AG04450 (cell line): ENCODE results near the gene ERP44. TPM values are rescaled to one million over a fixed set of nuclear protein-coding genes. Genes with fewer than 3 reads are reported as not detected.

Experiments
- CTCF ChIA-PET: fragments of 300-600, 350-600 bp; formaldehyde crosslinking; extraction: SDS; loops from one replicate; lab custom pipeline; 2022; ENCODE audit warnings: antibody characterized with exemption, inconsistent platforms; lab: Charles Lee
- POLR2A ChIA-PET: fragments of 350-600 bp; formaldehyde crosslinking; extraction: SDS; loops from one replicate; lab custom pipeline; 2021; ENCODE audit warnings: antibody characterized with exemption, inconsistent platforms; lab: Yijun Ruan, JAX
- DNase-seq: peaks from one replicate; pipeline ENCODE4 v3.0.0-alpha.2; 2011; ENCODE audit warnings: low read depth, low spot score
- H3K27ac ChIP-seq: one replicate; pipeline ENCODE4 v1.5.1; 2012; ENCODE audit warnings: low read depth, low read length, control low read depth
- H3K27me3 ChIP-seq: one replicate; pipeline ENCODE4 v1.6.0; 2012; ENCODE audit warnings: low read length; ENCODE audit not compliant: control insufficient read depth, insufficient read depth
- H3K4me3 ChIP-seq: 2 replicates; pipeline ENCODE4 v1.5.1; 2011; ENCODE audit warnings: mild to moderate bottlenecking, low read depth, low read length, control low read depth
- H3K9me3 ChIP-seq: 2 replicates; pipeline ENCODE4 v1.5.1; 2012; ENCODE audit warnings: low read length; ENCODE audit not compliant: control insufficient read depth, insufficient read depth
- polyA plus RNA-seq: library from polyadenylated mRNA; depleted of rRNA; stranded (reverse); fragments of >200 nt; gene quantifications from 2 replicates; pipeline ENCODE4 v1.2.3, GENCODE V29; 2011
- TF ChIP-seq, protein P1 (sequence below): IDR thresholded peaks from 2 replicates; pipeline ENCODE4 v1.5.1; 2011; ENCODE audit warnings: low read depth, low read length, control low read depth, inconsistent platforms

Gene ERP44
- polyA plus RNA-seq, 1 experiment, result 28.0 TPM

DNA sequence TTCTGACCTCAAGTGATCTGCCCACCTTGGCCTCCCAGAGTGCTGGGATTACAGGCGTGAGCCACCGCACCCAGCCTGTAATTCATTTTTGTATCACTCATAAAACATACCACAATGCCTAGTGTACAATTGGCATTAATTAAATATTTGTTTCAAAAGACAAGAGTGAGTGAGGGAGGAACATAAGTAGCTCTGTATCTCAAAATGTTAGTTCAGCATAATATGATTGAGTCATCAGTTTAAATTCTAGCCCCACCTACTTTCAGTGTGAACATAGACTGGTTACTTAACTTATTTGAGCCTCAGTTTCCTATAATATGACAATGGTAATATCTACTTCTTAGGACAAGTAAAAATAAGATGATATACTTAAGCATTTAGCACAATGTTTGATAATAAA is 27.1 kb upstream of the ERP44 start:
- ChIA-PET POLR2A (no interaction called here), CTCF (no interaction called here)
- TF ChIP-seq, protein P1, sequence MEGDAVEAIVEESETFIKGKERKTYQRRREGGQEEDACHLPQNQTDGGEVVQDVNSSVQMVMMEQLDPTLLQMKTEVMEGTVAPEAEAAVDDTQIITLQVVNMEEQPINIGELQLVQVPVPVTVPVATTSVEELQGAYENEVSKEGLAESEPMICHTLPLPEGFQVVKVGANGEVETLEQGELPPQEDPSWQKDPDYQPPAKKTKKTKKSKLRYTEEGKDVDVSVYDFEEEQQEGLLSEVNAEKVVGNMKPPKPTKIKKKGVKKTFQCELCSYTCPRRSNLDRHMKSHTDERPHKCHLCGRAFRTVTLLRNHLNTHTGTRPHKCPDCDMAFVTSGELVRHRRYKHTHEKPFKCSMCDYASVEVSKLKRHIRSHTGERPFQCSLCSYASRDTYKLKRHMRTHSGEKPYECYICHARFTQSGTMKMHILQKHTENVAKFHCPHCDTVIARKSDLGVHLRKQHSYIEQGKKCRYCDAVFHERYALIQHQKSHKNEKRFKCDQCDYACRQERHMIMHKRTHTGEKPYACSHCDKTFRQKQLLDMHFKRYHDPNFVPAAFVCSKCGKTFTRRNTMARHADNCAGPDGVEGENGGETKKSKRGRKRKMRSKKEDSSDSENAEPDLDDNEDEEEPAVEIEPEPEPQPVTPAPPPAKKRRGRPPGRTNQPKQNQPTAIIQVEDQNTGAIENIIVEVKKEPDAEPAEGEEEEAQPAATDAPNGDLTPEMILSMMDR, result no peak
- no peak overlapping the region for H3K4me3 ChIP-seq
- no peaks in the 10 kb centered on the region for H3K27me3 ChIP-seq
- no peak overlapping the region for H3K27ac ChIP-seq
- H3K9me3 ChIP-seq, result peaks cover 4% of the 10 kb centered on the region; the same call in 1 of the 2 replicates
- DNase-seq, result no peak

DNA sequence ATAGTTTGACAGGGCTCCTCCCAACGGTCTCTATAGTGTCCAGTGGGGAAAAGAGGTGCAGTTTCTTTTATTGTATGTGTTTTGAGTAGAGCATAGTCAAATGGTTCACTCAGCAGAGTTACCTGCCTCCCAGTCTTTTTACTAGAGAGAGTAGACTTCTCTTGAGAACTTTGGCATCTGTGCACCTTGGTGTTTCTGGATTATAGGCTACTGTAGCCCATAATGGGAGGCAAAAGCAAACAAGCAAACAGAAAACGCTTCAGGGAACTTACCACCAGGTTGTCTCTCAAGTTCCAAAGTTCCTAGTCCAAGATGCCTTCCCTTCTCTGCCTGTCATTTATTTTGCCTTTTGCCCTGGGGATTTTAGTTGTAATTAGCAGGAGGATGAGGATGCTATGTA is 26.4 kb upstream of the ERP44 start:
- H3K9me3 ChIP-seq, result peaks cover 4% of the 10 kb centered on the region; the same call in 1 of the 2 replicates
- CTCF ChIA-PET, result no interaction called here
- no peak overlapping the region for H3K27ac ChIP-seq
- POLR2A ChIA-PET, result no interaction called here
- no peak overlapping the region for H3K4me3 ChIP-seq
- TF ChIP-seq, protein P1, result no peak
- DNase-seq, result no peak
- H3K27me3 ChIP-seq, result no peaks in the 10 kb centered on the region

DNA sequence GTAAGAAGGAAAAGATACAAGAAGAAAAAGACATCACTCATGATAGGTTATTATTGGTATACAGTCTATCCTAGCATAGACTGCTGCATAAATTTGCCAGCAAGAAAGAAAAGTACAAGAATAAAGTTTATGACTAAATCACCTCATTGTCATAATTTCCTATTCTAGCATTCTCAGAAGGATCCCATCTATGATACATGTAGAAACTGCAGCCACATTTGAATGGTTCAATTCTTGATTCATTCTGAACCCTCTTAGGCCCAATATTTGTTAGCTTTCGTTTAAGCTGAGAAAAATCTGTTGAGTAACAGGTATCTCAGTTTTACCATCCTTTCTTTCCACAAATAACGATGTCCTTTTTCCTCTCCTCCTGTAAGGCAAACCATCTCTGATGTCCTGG is 21.5 kb upstream of the ERP44 start:
- CTCF ChIA-PET, result no interaction called here
- H3K27me3 ChIP-seq, result no peaks in the 10 kb centered on the region
- TF ChIP-seq, protein P1, result no peak
- peaks cover 4% of the 10 kb centered on the region; the same call in 1 of the 2 replicates for H3K9me3 ChIP-seq
- no peak overlapping the region for H3K4me3 ChIP-seq
- POLR2A ChIA-PET, result no interaction called here
- no peak overlapping the region for H3K27ac ChIP-seq
- no peak for DNase-seq

GRCh38 chr9:100117316-100117715 is 18.5 kb upstream of the ERP44 start:
- POLR2A ChIA-PET, result no interaction called here
- DNase-seq, result no peak
- H3K27ac ChIP-seq, result no peak overlapping the region
- H3K4me3 ChIP-seq, result no peak overlapping the region
- TF ChIP-seq, protein P1, result no peak
- CTCF ChIA-PET, result no interaction called here
- H3K9me3 ChIP-seq, result no peaks in the 10 kb centered on the region
- no peaks in the 10 kb centered on the region for H3K27me3 ChIP-seq

- ChIA-PET POLR2A (interaction anchor here (0.6 kb wide), 1 partner anchor 16 kb away, joined by 3 read pairs; no protein-coding TSS in a partner anchor), CTCF (interaction anchor here (1.6 kb wide), 1 partner anchor 110 kb away, joined by 24 read pairs; no protein-coding TSS in a partner anchor)
- TF ChIP-seq, protein P1, result no peak
- Histone ChIP-seq H3K9me3 (no peaks in the 10 kb centered on the region), H3K27me3 (no peaks in the 10 kb centered on the region), H3K4me3 (no peak overlapping the region), H3K27ac (no peak overlapping the region)
- DNase-seq, result no peak
Measured at GRCh38 chr9:100112677-100113336, 14.0 kb upstream of the ERP44 start.
